Kidney tubule cell (primary cell): ENCODE data around the gene PLCH1.
"Not testable (repeated sequence)": the region's sequence is repeated elsewhere in the genome, so short reads cannot be mapped to it uniquely, and the experiment has no call there.

Experiments used
- DNase-seq: peaks from one replicate; pipeline ENCODE4 v3.0.0-alpha.2; 2018; ENCODE audit warnings: low spot score

Gene PLCH1

GRCh38 chr3:155646128-155646527 lies 98.7 kb downstream of the PLCH1 start:
- no peak for DNase-seq

- no peak for DNase-seq
Measured at GRCh38 chr3:155643581-155644165, 101.2 kb downstream of the PLCH1 start.

- DNase-seq: no peak
Measured at GRCh38 chr3:155641956-155642355, 102.9 kb downstream of the PLCH1 start.

GRCh38 chr3:155640098-155640497 lies 104.8 kb downstream of the PLCH1 start:
- peak; percentile 46 for DNase-seq

- no peak for DNase-seq
Measured at GRCh38 chr3:155639462-155640055, 105.3 kb downstream of the PLCH1 start.

- DNase-seq: not testable (repeated sequence)
Measured at GRCh38 chr3:155638461-155638860, 106.4 kb downstream of the PLCH1 start.

- no peak for DNase-seq
Measured at GRCh38 chr3:155637567-155637966, 107.3 kb downstream of the PLCH1 start.

GRCh38 chr3:155635056-155635455 lies 109.8 kb downstream of the PLCH1 start:
- DNase-seq: no peak

DNA sequence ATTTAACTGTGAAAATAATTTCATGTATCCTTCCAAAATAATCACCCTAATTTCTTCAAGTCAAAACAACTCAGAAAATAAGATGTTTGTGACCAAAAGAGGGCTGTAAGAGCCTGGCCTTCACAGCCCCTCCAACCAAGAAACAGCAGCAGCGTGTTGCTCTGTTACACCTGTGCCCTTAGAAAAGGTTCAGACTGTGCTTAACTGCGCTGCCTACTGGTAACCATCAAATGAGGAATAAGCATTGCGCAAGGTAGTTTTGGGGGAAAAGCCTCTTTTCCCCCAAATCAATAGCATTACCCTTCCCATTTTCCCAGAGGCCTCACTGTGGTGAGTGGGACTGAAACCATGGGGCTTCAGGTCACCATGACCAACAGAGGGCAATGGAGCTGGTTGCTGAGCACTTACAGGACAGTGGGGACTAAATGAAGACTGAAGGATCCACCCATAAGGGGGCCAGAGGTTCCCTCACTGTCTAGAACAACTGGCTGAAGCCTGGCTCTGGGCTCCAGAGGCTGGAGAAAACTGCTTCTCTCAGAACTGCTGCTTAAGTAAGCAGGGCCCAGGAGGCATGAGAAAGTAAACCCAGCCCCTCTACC lies 110.7 kb downstream of the PLCH1 start:
- no peak for DNase-seq

DNA sequence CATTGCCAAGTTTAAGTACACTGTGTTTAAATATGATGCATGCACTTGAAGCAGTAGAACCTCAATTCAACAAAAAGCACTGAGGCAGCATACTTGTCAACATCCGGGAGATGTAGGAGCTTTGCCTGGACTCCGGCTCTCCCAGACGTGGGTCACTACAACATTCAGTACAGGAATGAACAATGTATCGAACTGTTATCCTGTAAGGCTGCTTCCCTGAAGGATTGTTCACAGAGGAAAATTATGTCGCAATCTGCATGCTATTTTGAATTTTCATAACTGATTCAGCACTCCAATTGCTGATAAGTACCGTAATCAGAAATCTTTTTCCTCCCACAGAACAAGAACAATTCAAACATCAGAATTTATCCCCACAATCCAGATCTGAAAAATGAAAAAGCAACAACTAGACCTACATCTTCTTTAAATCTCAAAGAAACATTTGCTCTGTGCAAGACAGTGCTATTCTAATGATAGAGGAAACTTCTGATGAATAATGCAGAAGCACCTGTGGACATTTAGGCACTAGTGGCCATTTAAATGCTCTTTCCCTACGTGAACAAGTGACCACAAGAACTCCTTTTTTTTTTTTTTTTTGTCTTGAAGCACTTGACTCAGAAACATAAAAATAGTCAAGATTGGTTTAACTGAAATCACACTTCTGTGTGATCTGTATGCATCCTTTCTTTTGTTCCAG lies 113.4 kb downstream of the PLCH1 start:
- DNase-seq: peak; percentile 31

DNA sequence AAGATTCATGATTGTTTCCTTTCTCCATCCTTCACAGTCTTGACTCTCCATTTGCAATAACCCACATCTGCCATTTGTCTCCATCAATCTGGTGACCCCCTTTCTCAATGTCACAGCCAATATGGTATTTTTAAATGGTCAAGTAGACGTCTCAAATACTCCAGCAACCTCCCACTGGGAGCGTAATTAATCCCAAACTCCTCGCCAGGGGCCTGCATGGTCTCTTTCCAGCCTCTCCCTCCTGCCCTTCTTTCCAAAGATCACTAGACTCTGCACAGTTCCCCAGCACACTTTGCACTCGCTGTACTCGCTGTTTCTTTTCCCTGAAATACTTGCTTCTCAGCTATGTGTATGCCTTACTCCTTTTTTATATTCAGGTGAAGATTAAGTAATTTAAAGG lies 115.3 kb downstream of the PLCH1 start:
- DNase-seq: no peak

GRCh38 chr3:155629056-155629455 lies 115.8 kb downstream of the PLCH1 start:
- DNase-seq: no peak

GRCh38 chr3:155622647-155623046 lies 122.2 kb downstream of the PLCH1 start:
- not testable (repeated sequence) for DNase-seq

- not testable (repeated sequence) for DNase-seq
Measured at GRCh38 chr3:155620552-155620951, 124.3 kb downstream of the PLCH1 start.

GRCh38 chr3:155619118-155619915 lies 125.6 kb downstream of the PLCH1 start:
- no peak for DNase-seq

DNA sequence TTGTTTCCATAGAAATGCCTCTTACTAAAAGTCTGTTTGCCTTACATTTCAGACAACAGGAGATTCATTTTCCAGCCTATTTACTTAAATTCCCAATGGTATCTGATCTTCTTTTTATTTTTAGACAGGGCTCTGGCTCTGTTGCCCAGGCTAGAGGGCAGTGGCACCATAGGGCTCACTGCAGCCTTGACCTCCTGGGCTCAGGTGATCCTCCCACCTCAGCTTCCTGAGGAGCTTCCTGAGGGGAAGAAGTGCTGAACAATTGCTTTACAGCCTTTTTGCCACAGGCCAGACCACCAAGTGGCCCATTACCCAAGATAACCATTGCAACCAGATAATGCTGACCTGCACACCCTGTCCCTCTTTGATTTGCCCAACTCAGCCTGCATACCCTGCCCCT lies 126.3 kb downstream of the PLCH1 start:
- no peak for DNase-seq

DNA sequence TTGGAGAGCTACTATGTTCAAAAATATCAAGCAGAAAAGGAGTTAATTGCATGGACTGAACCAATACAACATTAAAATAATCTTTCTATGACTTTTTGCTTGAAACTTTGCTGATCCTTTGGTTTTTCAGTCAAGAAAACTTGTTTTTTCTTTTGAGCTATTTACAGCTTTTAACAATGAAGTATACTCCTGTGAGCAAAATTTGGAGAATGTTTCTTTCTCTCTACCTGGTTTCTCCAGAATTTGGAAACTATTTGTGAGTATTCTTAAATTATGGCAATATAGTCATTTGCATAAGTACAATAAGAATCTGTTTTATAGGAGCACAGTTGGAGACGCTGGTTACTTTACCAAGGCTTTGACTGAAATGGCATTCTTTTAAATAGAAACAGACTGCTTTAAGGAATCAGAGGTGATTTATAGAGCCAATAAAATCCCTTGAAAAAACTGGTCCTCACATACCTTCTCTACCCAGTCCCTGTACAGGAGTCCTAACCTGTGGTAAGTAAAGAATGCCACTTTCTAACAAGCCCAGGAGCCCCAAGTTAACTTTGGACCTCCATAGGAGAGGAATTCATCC lies 127.4 kb downstream of the PLCH1 start:
- no peak for DNase-seq

DNA sequence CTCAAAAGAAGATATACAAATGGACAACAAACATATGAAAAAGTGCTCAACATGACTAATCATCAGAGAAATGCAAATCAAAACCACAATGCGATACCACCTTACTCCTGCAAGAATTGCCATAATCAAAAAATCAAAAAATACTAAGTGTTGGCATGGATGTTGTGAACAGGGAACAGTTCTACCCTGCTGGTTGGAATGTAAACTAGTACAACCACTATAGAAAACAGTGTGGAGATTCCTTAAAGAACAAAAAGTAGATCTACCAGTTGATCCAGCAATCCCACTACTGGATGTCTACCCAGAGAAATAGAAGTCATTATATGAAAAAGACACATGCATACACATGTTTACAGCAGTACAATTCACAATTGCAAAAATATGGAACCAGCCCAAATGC lies 129.7 kb downstream of the PLCH1 start:
- not testable (repeated sequence) for DNase-seq

DNA sequence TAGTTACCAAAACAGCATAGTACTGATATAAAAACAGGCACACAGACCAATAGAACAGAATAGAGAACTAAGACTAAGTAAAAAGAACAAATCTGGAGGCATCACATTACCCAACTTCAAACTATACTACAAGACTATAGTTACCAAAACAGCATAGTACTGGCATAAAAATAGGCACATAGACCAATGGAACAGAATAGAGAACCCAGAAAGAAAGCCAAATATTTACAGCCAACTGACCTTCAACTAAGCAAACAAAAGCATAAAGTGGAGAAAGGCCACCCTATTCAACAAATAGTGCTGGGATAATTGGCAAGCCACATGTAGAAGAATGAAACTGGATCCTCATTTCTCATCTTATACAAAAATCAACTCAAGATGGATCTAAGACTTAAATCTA lies 130.5 kb downstream of the PLCH1 start:
- not testable (repeated sequence) for DNase-seq

DNA sequence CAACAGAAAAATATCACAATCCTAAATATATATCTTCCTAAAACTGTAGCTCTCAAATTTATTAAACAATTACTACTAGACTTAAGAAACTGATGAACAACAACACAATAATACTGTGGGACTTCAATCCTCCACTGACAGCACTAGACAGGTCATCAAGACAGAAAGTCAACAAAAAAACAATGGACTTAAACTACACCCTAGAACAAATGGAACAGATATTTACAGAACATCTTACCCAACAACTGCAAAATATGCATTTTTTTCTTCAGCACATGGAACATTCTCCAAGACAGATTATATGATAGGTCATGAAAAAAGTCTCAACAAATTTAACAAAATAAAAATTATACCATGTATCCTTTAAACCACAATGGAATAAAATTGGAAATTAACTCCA lies 133.4 kb downstream of the PLCH1 start:
- DNase-seq: no peak

GRCh38 chr3:155609586-155609985 lies 135.3 kb downstream of the PLCH1 start:
- no peak for DNase-seq
